Endodermal cell (in vitro differentiated cells): ENCODE data around the gene ABTB2. TPM values are rescaled to one million over a fixed set of nuclear protein-coding genes. Genes with fewer than 3 reads are reported as not detected.
"Not testable (repeated sequence)": the region's sequence is repeated elsewhere in the genome, so short reads cannot be mapped to it uniquely, and the experiment has no call there.

Experiments used
- DNase-seq: peaks from one replicate; pipeline ENCODE4 v3.0.0-alpha.2; 2017
- H3K27ac ChIP-seq: 2 replicates; pipeline ENCODE4 v1.5.1; 2013; ENCODE audit warnings: mild to moderate bottlenecking, low read depth, low read length, moderate library complexity
- H3K27me3 ChIP-seq: 2 replicates; pipeline ENCODE4 v1.6.1; 2013; ENCODE audit warnings: mild to moderate bottlenecking, low read length, moderate library complexity; ENCODE audit not compliant: insufficient read depth, control insufficient read depth, poor library complexity, severe bottlenecking
- H3K36me3 ChIP-seq: 2 replicates; pipeline ENCODE4 v1.7.0; 2013; ENCODE audit warnings: mild to moderate bottlenecking, low read length, moderate library complexity; ENCODE audit not compliant: control insufficient read depth, insufficient read depth
- H3K4me1 ChIP-seq: one replicate; pipeline ENCODE4 v1.7.0; 2013; ENCODE audit warnings: low read length; ENCODE audit not compliant: control insufficient read depth, insufficient read depth
- H3K4me3 ChIP-seq: 2 replicates; pipeline ENCODE4 v1.5.1; 2013; ENCODE audit warnings: mild to moderate bottlenecking, low read length, moderate library complexity
- H3K9ac ChIP-seq: 2 replicates; pipeline ENCODE4 v1.6.1; 2013; ENCODE audit warnings: mild to moderate bottlenecking, low read length, moderate library complexity; ENCODE audit not compliant: poor library complexity, severe bottlenecking; ENCODE audit errors: extremely low read depth
- H3K9me3 ChIP-seq: 2 replicates; pipeline ENCODE4 v1.6.1; 2013; ENCODE audit warnings: mild to moderate bottlenecking, low read length, moderate library complexity; ENCODE audit not compliant: control insufficient read depth
- H3K27ac Mint-ChIP-seq: 2 replicates; pipeline ENCODE4 v1.8.0; 2020; ENCODE audit warnings: mixed read lengths
- H3K27me3 Mint-ChIP-seq: 2 replicates; pipeline ENCODE4 v1.8.0; 2021; ENCODE audit warnings: mild to moderate bottlenecking, mixed read lengths; ENCODE audit not compliant: insufficient read depth
- H3K36me3 Mint-ChIP-seq: 2 replicates; pipeline ENCODE4 v1.8.0; 2020; ENCODE audit warnings: low read depth, mixed read lengths
- H3K4me1 Mint-ChIP-seq: 2 replicates; pipeline ENCODE4 v1.8.0; 2020; ENCODE audit warnings: mixed read lengths
- H3K4me3 Mint-ChIP-seq: 2 replicates; pipeline ENCODE4 v1.8.0; 2020; ENCODE audit warnings: mild to moderate bottlenecking, moderate library complexity, mixed read lengths
- H3K9me3 Mint-ChIP-seq: 2 replicates; pipeline ENCODE4 v1.8.0; 2020; ENCODE audit warnings: mild to moderate bottlenecking, mixed read lengths
- WGBS, 2 experiments: methylation state at CpG; one replicate each; pipeline versions ENCODE4 v1.1.5 to v1.1.7; 2013; ENCODE audit warnings: missing lambda C conversion rate in 2 of 2, mixed read lengths in 1 of 2; ENCODE audit not compliant: insufficient coverage in 1 of 2, insufficient read length in 1 of 2; 5-methylcytosine and 5-hydroxymethylcytosine counted together
- total RNA-seq, 2 donors: library from RNA; stranded (reverse); fragmentation: NEBNext Ultra II Directional in 1 of 2; extraction: Animal tissue kit (Norgen Biotek cat#: 25700) in 1 of 2; gene quantifications; 2 replicates in 1 of 2; 3 replicates in 1 of 2; pipeline ENCODE4 v1.2.1, GENCODE V29; 2021
- TF ChIP-seq, protein P1 (sequence below): fragments of 200-600 bp; sonication (generic); conservative IDR thresholded peaks from 2 replicates; pipeline ENCODE4 v1.5.0; 2021; ENCODE audit warnings: antibody characterized with exemption, mild to moderate bottlenecking

ABTB2 gene
- total RNA-seq, 2 donors from 2014 or later: 2.9 to 5.2 TPM

DNA sequence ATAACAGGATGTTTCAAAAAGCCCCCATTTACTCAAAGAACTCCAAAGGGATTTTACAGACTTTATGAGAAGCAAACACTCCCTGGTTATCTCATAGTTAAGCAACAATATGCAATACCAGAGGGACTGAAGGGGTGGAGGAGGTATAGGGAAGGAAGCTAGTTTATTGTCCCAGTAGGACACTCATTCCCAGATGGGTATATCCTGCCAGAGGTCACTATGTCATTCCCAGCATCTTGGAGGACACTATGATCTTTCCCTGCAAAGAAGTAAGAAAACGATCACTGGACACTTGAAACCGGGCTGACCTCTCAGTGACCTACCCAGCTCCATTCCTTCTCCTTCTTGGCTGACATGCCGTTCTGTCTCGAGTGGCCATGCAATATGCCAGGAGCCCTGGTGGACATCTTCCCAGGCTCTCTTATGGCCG lies 137.9 kb downstream of the ABTB2 start:
- TF ChIP-seq, protein P1, sequence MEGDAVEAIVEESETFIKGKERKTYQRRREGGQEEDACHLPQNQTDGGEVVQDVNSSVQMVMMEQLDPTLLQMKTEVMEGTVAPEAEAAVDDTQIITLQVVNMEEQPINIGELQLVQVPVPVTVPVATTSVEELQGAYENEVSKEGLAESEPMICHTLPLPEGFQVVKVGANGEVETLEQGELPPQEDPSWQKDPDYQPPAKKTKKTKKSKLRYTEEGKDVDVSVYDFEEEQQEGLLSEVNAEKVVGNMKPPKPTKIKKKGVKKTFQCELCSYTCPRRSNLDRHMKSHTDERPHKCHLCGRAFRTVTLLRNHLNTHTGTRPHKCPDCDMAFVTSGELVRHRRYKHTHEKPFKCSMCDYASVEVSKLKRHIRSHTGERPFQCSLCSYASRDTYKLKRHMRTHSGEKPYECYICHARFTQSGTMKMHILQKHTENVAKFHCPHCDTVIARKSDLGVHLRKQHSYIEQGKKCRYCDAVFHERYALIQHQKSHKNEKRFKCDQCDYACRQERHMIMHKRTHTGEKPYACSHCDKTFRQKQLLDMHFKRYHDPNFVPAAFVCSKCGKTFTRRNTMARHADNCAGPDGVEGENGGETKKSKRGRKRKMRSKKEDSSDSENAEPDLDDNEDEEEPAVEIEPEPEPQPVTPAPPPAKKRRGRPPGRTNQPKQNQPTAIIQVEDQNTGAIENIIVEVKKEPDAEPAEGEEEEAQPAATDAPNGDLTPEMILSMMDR: no peak
- 91 to 96% methylated on average over 5 of the region's 5 CpGs for WGBS, 2 experiments
- Histone ChIP-seq H3K4me3 (no peak overlapping the region), H3K9ac (no peak overlapping the region), H3K27me3 (no peaks in the 10 kb centered on the region), H3K4me1 (peaks cover 11% of the 10 kb centered on the region), H3K36me3 (no peaks in the 10 kb centered on the region), H3K9me3 (no peaks in the 10 kb centered on the region), H3K27ac (no peak overlapping the region)
- no peak overlapping the region for H3K27ac Mint-ChIP-seq
- H3K27me3 Mint-ChIP-seq: no peaks in the 10 kb centered on the region
- H3K4me1 Mint-ChIP-seq: peaks cover 16% of the 10 kb centered on the region
- no peaks in the 10 kb centered on the region for H3K36me3 Mint-ChIP-seq
- no peak for DNase-seq
- no peaks in the 10 kb centered on the region for H3K9me3 Mint-ChIP-seq
- H3K4me3 Mint-ChIP-seq: no peak overlapping the region

DNA sequence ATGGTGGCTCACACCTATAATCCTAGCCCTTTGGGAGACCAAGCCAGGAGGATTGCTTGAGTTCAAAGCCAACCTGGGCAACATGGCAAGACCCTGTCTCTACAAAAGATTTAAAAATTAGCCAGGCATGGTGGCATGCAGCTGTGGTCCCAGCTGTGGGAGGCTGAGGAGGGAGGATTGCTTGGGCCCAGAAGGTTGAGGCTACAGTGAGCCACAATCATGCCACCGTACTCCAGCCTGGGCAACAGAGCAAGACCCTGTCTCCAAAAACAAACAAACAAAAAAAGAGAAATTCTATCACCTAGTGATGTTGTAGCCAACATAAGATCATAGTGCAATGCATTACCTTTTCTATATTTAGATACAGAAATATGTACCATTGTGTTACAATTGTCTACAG lies 138.5 kb downstream of the ABTB2 start:
- Histone ChIP-seq H3K9ac (no peak overlapping the region), H3K9me3 (no peaks in the 10 kb centered on the region), H3K36me3 (no peaks in the 10 kb centered on the region), H3K4me1 (peaks cover 4% of the 10 kb centered on the region), H3K27me3 (no peaks in the 10 kb centered on the region), H3K27ac (no peak overlapping the region), H3K4me3 (no peak overlapping the region)
- TF ChIP-seq, protein P1: no peak
- no peaks in the 10 kb centered on the region for H3K9me3 Mint-ChIP-seq
- H3K27me3 Mint-ChIP-seq: no peaks in the 10 kb centered on the region
- H3K4me3 Mint-ChIP-seq: no peak overlapping the region
- H3K36me3 Mint-ChIP-seq: no peaks in the 10 kb centered on the region
- H3K4me1 Mint-ChIP-seq: peaks cover 10% of the 10 kb centered on the region
- no peak overlapping the region for H3K27ac Mint-ChIP-seq
- 100% methylated on average over 1 of the region's 1 CpG; no CpG with 5 or more reads in 1 of the 2 experiments for WGBS, 2 experiments
- DNase-seq: no peak

DNA sequence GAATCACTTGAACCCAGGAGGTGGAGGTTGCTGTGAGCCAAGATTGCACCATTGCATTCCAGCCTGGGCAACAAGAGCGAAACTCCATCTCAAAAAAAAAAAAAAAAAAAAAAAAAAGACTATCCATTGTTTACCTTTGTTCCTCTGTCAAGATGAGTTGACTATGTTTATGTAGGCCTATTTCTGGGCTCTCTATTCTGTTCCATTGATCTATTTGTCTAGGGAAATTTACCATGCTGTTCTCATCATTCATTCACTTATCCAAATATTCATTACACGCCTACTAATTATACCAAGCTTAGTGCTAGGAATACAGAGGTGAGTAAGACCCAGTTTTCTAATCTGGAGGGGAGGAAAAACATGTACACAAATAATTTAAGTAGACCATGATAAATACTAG lies 139.1 kb downstream of the ABTB2 start:
- H3K9ac ChIP-seq, DNase-seq, H3K27me3 ChIP-seq, H3K4me1 Mint-ChIP-seq, H3K36me3 ChIP-seq, H3K9me3 ChIP-seq, H3K36me3 Mint-ChIP-seq, H3K9me3 Mint-ChIP-seq, H3K27ac Mint-ChIP-seq, H3K27me3 Mint-ChIP-seq, H3K27ac ChIP-seq, H3K4me1 ChIP-seq, H3K4me3 ChIP-seq, H3K4me3 Mint-ChIP-seq: not testable (repeated sequence)
- 100% methylated on average over 1 of the region's 2 CpGs; no CpG with 5 or more reads in 1 of the 2 experiments for WGBS, 2 experiments

DNA sequence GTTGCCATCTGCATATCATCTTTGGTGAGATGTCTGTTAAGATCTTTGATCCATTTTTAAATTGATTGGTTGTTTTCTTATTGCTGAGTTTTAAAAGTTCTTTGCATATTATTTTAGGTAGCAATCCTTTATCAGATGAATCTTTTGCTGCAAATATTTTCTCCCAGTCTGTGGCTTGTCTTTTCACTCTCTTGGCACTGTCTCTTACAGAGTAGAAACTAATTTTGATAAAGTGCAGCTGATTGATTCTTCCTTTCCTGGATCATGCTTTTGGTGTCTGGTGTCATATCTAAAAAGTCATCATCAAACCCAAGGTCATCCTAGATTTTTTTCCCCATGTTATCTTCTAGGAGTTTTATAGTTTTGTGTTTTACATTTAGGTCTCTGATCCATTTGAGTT lies 139.7 kb downstream of the ABTB2 start:
- peaks cover 3% of the 10 kb centered on the region for H3K4me1 Mint-ChIP-seq
- Histone ChIP-seq H3K27me3 (no peaks in the 10 kb centered on the region), H3K4me1 (no peaks in the 10 kb centered on the region), H3K9ac (no peak overlapping the region), H3K36me3 (no peaks in the 10 kb centered on the region), H3K9me3 (no peaks in the 10 kb centered on the region), H3K4me3 (no peak overlapping the region), H3K27ac (no peak overlapping the region)
- TF ChIP-seq, protein P1: no peak
- no peak for DNase-seq
- H3K36me3 Mint-ChIP-seq: no peaks in the 10 kb centered on the region
- H3K27ac Mint-ChIP-seq: no peak overlapping the region
- no peaks in the 10 kb centered on the region for H3K27me3 Mint-ChIP-seq
- H3K9me3 Mint-ChIP-seq: no peaks in the 10 kb centered on the region
- H3K4me3 Mint-ChIP-seq: no peak overlapping the region
